ENCODE data around the gene TRPM2. TPM values are rescaled to one million over a fixed set of nuclear protein-coding genes. Genes with fewer than 3 reads are reported as not detected.

Gene TRPM2
- total and polyA plus RNA-seq, 2 donors = 2.7 to 9.4 TPM

- Histone ChIP-seq H3K27ac (ENCODE audit: low read depth in 1 of 2, low read length in 1 of 2) (no peak overlapping the region), H3K4me1 (ENCODE audit: control insufficient read depth in 2 of 2, insufficient read depth in 2 of 2, low read length in 2 of 2) (no peaks in the 10 kb centered on the region), H3K27me3 (ENCODE audit: control insufficient read depth in 2 of 2, insufficient read depth in 1 of 2, low read length in 1 of 2) (no peaks in the 10 kb centered on the region), H3K4me3 (ENCODE audit: low read length in 2 of 2) (no peak overlapping the region), H3K9me3 (ENCODE audit: control insufficient read depth in 2 of 2, insufficient read depth in 1 of 2, low read length in 1 of 2) (peaks cover 0 to 16% of the 10 kb centered on the region in 2 donors), H3K36me3 (ENCODE audit: control insufficient read depth in 2 of 2, insufficient read depth in 2 of 2, low read length in 1 of 2) (no peaks in the 10 kb centered on the region)
- DNase-seq (ENCODE audit: low read depth in 6 of 9, low spot score in 9 of 9) = no peak
- 95% methylated on average over 13 of the region's 13 CpGs for WGBS
Observed at GRCh38 chr21:44425895-44426662, 72.7 kb downstream of the TRPM2 start.

- 93% methylated on average over 21 of the region's 21 CpGs for WGBS
- H3K27me3 ChIP-seq (ENCODE audit: control insufficient read depth in 2 of 2, insufficient read depth in 1 of 2, low read length in 1 of 2) = no peaks in the 10 kb centered on the region
- H3K36me3 ChIP-seq (ENCODE audit: control insufficient read depth in 2 of 2, insufficient read depth in 2 of 2, low read length in 1 of 2) = no peaks in the 10 kb centered on the region
- peaks cover 0 to 19% of the 10 kb centered on the region in 2 donors for H3K9me3 ChIP-seq (ENCODE audit: control insufficient read depth in 2 of 2, insufficient read depth in 1 of 2, low read length in 1 of 2)
- no peaks in the 10 kb centered on the region for H3K4me1 ChIP-seq (ENCODE audit: control insufficient read depth in 2 of 2, insufficient read depth in 2 of 2, low read length in 2 of 2)
- no peak overlapping the region for H3K27ac ChIP-seq (ENCODE audit: low read depth in 1 of 2, low read length in 1 of 2)
- no peak overlapping the region for H3K4me3 ChIP-seq (ENCODE audit: low read length in 2 of 2)
- no peak for DNase-seq (ENCODE audit: low read depth in 6 of 9, low spot score in 9 of 9)
Observed at GRCh38 chr21:44426663-44427191, 73.3 kb downstream of the TRPM2 start.

DNA sequence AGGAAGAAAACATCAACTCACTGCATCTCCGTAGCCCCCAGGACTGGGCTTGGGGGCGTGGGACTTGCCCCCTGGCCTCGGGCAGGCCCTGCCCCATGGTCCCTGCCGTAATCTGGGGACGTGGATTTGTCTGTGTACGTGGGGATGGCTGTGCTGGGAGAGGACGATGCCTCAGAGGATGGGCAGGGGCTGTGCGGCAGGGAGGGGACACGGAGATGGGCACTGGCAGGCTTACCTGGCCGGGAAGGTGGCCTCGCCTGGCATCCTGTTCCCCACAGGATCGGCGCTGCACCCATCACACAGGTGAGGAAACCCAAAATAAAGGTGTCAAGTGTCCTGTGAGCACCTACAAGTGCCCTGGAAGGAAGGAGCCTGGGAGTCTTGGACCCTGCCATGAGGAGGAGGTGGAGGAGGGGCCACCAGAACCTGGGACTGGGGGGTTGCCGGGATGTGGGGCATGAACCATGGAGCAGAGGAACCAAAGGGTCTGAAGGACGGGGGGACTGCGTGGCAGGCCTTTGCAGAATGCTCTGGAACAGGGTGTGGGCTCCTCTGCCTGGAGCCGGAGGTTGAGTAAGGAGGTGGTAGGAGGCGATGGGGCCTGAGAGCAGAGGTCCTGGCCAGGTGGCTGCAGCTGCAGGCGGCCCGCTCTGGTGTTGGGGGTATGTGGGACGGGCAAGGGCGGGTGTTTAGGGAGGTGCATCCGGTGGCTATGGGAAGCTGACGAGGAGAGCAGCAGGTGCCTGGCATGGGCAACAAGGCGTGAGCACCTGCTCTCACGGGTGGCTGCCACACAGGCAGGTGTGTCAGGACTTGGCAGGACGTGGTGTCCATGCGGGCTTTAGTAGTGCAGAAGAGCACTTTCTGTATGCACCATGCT, 74.1 kb downstream of the TRPM2 start:
- no peak for DNase-seq (ENCODE audit: low read depth in 6 of 9, low spot score in 9 of 9)
- Histone ChIP-seq H3K27me3 (ENCODE audit: control insufficient read depth in 2 of 2, insufficient read depth in 1 of 2, low read length in 1 of 2) (no peaks in the 10 kb centered on the region), H3K9me3 (ENCODE audit: control insufficient read depth in 2 of 2, insufficient read depth in 1 of 2, low read length in 1 of 2) (peaks cover 0 to 19% of the 10 kb centered on the region in 2 donors), H3K4me3 (ENCODE audit: low read length in 2 of 2) (no peak overlapping the region), H3K27ac (ENCODE audit: low read depth in 1 of 2, low read length in 1 of 2) (no peak overlapping the region), H3K36me3 (ENCODE audit: control insufficient read depth in 2 of 2, insufficient read depth in 2 of 2, low read length in 1 of 2) (no peaks in the 10 kb centered on the region), H3K4me1 (ENCODE audit: control insufficient read depth in 2 of 2, insufficient read depth in 2 of 2, low read length in 2 of 2) (no peaks in the 10 kb centered on the region)
- WGBS = 94% methylated on average over 28 of the region's 28 CpGs

DNA sequence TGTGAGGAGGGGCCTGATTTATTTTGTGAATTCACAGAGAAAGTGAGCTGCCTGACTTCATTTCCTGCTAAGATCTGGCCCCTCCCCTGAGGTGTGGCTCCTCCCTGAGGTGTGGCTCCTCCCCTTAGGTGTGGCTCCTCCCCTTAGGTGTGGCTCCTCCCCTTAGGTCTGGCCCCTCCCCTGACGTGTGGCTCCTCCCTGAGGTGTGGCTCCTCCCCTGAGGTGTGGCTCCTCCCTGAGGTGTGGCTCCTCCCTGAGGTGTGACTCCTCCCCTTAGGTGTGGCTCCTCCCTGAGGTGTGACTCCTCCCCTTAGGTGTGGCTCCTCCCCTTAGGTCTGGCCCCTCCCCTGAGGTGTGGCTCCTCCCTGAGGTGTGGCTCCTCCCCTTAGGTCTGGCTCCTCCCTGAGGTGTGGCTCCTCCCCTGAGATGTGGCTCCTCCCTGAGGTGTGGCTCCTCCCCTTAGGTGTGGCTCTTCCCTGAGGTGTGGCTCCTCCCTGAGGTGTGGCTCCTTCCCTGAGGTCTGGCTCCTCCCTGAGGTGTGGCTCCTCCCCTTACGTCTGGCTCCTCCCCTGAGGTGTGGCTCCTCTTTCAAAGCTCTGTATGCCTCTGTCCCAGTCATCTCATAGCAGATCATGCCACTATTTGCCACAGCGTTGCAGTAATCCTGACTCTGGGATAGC, 75.0 kb downstream of the TRPM2 start:
- WGBS = 83% methylated on average over 3 of the region's 3 CpGs
- H3K4me1 ChIP-seq (ENCODE audit: control insufficient read depth in 2 of 2, insufficient read depth in 2 of 2, low read length in 2 of 2) = no peaks in the 10 kb centered on the region
- peaks cover 0 to 19% of the 10 kb centered on the region in 2 donors for H3K9me3 ChIP-seq (ENCODE audit: control insufficient read depth in 2 of 2, insufficient read depth in 1 of 2, low read length in 1 of 2)
- H3K27ac ChIP-seq (ENCODE audit: low read depth in 1 of 2, low read length in 1 of 2) = no peak overlapping the region
- no peak overlapping the region for H3K4me3 ChIP-seq (ENCODE audit: low read length in 2 of 2)
- no peaks in the 10 kb centered on the region for H3K27me3 ChIP-seq (ENCODE audit: control insufficient read depth in 2 of 2, insufficient read depth in 1 of 2, low read length in 1 of 2)
- H3K36me3 ChIP-seq (ENCODE audit: control insufficient read depth in 2 of 2, insufficient read depth in 2 of 2, low read length in 1 of 2) = no peaks in the 10 kb centered on the region
- no peak for DNase-seq (ENCODE audit: low read depth in 6 of 9, low spot score in 9 of 9)

DNA sequence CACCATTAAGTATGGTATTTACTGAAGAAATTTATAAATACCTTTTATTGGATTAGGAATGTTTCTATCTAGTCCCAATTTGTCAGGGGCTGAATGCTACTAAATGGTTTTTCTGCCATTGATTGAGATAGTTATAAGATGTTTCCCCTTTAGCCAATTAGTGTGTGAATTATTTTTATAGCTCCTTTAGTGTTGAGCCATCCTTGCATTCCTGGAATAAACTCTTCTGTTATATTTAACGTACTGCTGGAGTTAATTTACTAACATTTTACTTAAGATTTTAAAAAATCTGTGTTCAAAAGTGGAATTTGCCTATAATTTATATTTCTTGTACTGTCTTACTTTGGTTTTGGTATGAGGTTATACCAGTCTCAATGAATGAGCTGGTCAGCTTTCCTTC, 76.5 kb downstream of the TRPM2 start:
- Histone ChIP-seq H3K4me1 (ENCODE audit: control insufficient read depth in 2 of 2, insufficient read depth in 2 of 2, low read length in 2 of 2) (no peaks in the 10 kb centered on the region), H3K27me3 (ENCODE audit: control insufficient read depth in 2 of 2, insufficient read depth in 1 of 2, low read length in 1 of 2) (no peaks in the 10 kb centered on the region), H3K4me3 (ENCODE audit: low read length in 2 of 2) (no peak overlapping the region), H3K36me3 (ENCODE audit: control insufficient read depth in 2 of 2, insufficient read depth in 2 of 2, low read length in 1 of 2) (no peaks in the 10 kb centered on the region), H3K27ac (ENCODE audit: low read depth in 1 of 2, low read length in 1 of 2) (no peak overlapping the region), H3K9me3 (ENCODE audit: control insufficient read depth in 2 of 2, insufficient read depth in 1 of 2, low read length in 1 of 2) (peaks cover 0 to 19% of the 10 kb centered on the region in 2 donors)
- 92% methylated on average over 1 of the region's 1 CpG for WGBS
- no peak for DNase-seq (ENCODE audit: low read depth in 6 of 9, low spot score in 9 of 9)

DNA sequence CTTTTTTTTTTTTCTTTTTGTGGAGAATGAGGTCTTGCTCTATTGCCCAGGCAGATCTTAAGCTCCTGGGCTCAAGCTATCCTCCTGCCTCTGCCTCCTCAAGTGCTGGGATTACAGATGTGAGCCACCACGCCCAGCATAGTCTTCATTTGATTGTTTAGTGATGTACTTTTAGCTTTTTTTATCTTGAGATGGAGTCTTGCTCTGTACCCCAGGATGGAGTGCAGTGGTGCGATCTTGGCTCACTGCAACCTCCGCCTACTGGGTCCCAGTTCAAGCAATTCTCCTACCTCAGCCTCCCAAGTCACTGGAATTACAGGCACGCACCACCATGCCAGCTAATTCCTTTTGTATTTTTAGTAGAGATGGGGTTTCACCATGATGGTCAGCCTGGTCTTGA, 77.9 kb downstream of the TRPM2 start:
- WGBS = 94% methylated on average over 4 of the region's 4 CpGs

GRCh38 chr21:44432841-44433790, 79.7 kb downstream of the TRPM2 start:
- no peaks in the 10 kb centered on the region for H3K36me3 ChIP-seq (ENCODE audit: control insufficient read depth in 2 of 2, insufficient read depth in 2 of 2, low read length in 1 of 2)
- no peaks in the 10 kb centered on the region for H3K4me1 ChIP-seq (ENCODE audit: control insufficient read depth in 2 of 2, insufficient read depth in 2 of 2, low read length in 2 of 2)
- DNase-seq (ENCODE audit: low read depth in 6 of 9, low spot score in 9 of 9) = no peak
- no peak overlapping the region for H3K27ac ChIP-seq (ENCODE audit: low read depth in 1 of 2, low read length in 1 of 2)
- H3K9me3 ChIP-seq (ENCODE audit: control insufficient read depth in 2 of 2, insufficient read depth in 1 of 2, low read length in 1 of 2) = peaks cover 0 to 10% of the 10 kb centered on the region in 2 donors
- WGBS = 96% methylated on average over 34 of the region's 34 CpGs
- no peak overlapping the region for H3K4me3 ChIP-seq (ENCODE audit: low read length in 2 of 2)
- H3K27me3 ChIP-seq (ENCODE audit: control insufficient read depth in 2 of 2, insufficient read depth in 1 of 2, low read length in 1 of 2) = no peaks in the 10 kb centered on the region

More for the DNA sequence above, 77.9 kb downstream of the TRPM2 start:
- no peaks in the 10 kb centered on the region for H3K4me1 ChIP-seq (ENCODE audit: control insufficient read depth in 2 of 2, insufficient read depth in 2 of 2, low read length in 2 of 2)
- no peaks in the 10 kb centered on the region for H3K27me3 ChIP-seq (ENCODE audit: control insufficient read depth in 2 of 2, insufficient read depth in 1 of 2, low read length in 1 of 2)
- no peak overlapping the region for H3K27ac ChIP-seq (ENCODE audit: low read depth in 1 of 2, low read length in 1 of 2)
- H3K9me3 ChIP-seq (ENCODE audit: control insufficient read depth in 2 of 2, insufficient read depth in 1 of 2, low read length in 1 of 2) = peaks cover 0 to 19% of the 10 kb centered on the region in 2 donors
- H3K4me3 ChIP-seq (ENCODE audit: low read length in 2 of 2) = no peak overlapping the region
- no peak for DNase-seq (ENCODE audit: low read depth in 6 of 9, low spot score in 9 of 9)
- H3K36me3 ChIP-seq (ENCODE audit: control insufficient read depth in 2 of 2, insufficient read depth in 2 of 2, low read length in 1 of 2) = no peaks in the 10 kb centered on the region
